ENCODE measurements around the gene SYNE2.
"Not testable (repeated sequence)": the region's sequence is repeated elsewhere in the genome, so short reads cannot be mapped to it uniquely, and the experiment has no call there.

Gene SYNE2

GRCh38 chr14:64193821-64194220, 341.0 kb downstream of the SYNE2 start:
- DNase-seq (ENCODE audit: low read depth) = no peak

DNA sequence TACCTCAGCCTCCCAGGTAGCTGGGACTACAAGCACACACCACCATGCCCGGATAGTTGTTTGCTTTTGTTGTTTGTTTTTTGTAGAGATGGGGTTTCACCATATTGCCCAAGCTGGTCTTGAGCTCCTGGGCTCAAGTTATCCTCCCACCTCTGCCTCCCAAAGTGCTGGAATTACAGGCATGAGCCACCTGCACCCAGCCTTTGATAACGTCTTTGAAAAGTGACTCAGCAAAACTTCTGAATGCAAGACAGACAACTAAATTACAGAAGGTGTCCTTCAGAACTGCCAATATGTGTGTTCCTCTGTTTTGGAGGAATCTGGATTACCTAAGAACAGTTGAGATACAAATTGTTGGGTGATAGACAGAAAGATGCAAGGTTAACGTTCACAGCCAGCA, 341.6 kb downstream of the SYNE2 start:
- DNase-seq (ENCODE audit: low read depth) = no peak

DNA sequence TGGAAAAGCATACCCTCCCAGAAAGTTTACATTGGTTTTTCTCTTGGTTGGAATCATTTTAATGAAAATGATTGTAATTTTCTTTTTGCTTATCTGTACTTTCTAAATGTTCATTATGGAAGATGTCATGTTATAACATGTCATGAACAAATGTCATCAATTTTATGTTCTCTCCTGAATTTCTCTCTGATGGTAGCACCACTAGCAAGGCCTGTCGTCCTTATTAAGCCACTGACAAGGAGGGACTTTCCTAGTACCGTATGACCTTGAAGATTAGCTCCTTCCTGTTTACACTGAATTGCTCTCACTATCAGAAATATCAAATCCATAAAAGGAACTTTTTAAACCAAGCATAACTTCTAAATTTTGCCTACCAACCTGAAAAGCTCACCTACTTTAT, 342.4 kb downstream of the SYNE2 start:
- peak; percentile 37 for DNase-seq (ENCODE audit: low read depth)

DNA sequence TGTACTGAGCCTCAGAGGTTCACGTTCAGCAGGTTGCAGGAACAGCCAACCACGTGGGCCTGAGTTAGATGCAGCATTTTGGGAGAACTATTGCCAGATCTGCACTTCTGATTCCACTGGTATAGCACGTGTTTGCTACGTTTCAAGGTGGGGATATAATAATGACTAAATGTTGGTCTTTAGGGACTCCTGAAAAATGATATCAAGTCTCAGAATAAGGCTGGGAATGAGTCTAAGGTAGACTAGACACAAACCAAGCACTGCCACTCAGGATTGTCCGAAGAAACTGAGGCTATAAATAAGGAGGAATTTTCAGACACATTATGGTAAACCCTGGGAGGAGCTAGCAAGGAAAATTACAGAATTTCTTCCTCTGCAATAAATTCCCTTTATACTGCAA, 343.3 kb downstream of the SYNE2 start:
- no peak for DNase-seq (ENCODE audit: low read depth)

GRCh38 chr14:64196814-64197411, 344.1 kb downstream of the SYNE2 start:
- DNase-seq (ENCODE audit: low read depth) = peak; percentile 61

DNA sequence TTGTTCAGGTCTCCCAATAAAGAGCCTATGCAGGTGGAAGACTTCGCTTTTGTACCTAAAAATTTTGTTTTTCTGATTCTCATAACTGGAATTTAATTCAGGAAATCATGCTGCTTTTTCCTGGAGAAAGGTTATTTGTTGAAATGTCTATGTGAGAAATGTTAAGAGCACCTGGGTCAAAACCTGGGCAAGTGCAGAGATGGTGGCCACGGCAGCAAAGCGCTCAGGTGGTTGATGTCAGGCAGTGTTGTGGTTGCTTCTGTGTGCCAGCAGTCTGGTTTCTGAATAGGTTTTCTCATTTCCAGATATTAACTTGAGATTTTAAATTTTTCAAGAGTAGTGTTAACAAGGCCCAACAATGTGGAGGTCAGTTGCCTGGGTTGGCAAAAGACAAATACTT, 345.2 kb downstream of the SYNE2 start:
- no peak for DNase-seq (ENCODE audit: low read depth)

DNA sequence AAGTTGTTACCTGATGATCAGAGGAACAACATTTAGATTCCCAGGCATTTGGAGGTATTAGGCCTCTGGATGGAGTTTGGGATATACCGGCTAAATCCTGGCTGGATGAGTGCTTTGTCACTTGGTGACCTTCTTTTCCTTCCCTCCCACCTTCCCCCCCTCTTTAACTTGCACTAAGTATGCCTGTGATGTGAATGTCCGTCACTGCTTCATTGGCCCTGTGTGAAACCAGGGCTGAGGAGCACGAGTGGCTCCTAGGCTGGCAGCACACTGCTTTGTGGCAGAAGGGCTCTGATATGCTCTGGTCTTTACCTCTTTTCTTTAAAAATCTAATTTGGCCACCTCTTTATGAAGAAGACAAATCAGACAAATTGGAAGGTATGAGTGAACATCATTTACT, 345.7 kb downstream of the SYNE2 start:
- DNase-seq (ENCODE audit: low read depth) = no peak

- DNase-seq (ENCODE audit: low read depth) = no peak
Measured at GRCh38 chr14:64200170-64200569, 347.4 kb downstream of the SYNE2 start.

- DNase-seq (ENCODE audit: low read depth) = no peak
Measured at GRCh38 chr14:64201296-64201695, 348.5 kb downstream of the SYNE2 start.

GRCh38 chr14:64201921-64202545, 349.2 kb downstream of the SYNE2 start:
- no peak for DNase-seq (ENCODE audit: low read depth)

GRCh38 chr14:64202716-64203115, 349.9 kb downstream of the SYNE2 start:
- DNase-seq (ENCODE audit: low read depth) = no peak

GRCh38 chr14:64203366-64204006, 350.7 kb downstream of the SYNE2 start:
- no peak for DNase-seq (ENCODE audit: low read depth)

- no peak for DNase-seq (ENCODE audit: low read depth)
Measured at GRCh38 chr14:64208261-64208660, 355.5 kb downstream of the SYNE2 start.

- no peak for DNase-seq (ENCODE audit: low read depth)
Measured at GRCh38 chr14:64208981-64209380, 356.2 kb downstream of the SYNE2 start.

GRCh38 chr14:64209444-64210131, 356.8 kb downstream of the SYNE2 start:
- no peak for DNase-seq (ENCODE audit: low read depth)

GRCh38 chr14:64210216-64210615, 357.4 kb downstream of the SYNE2 start:
- DNase-seq (ENCODE audit: low read depth) = no peak

DNA sequence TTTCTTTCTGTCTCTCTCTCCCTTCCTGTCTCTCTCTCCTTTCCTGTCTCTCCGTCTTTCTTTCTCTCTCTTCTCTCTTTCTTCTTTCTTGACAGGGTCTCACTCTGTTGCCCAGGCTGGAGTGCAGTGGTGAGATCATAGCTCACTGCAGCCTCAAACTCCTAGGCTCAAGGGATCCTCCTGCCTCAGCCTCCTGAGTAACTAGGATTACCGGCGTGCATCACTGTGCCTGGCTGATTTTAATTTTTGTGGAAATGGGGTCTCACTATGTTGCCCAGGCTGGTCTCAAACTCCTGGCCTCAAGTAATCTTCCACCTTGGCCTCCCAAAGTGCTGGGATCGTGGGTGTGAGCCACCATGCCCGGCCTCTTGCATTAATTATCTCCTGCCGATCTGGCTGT, 358.1 kb downstream of the SYNE2 start:
- not testable (repeated sequence) for DNase-seq (ENCODE audit: low read depth)

DNA sequence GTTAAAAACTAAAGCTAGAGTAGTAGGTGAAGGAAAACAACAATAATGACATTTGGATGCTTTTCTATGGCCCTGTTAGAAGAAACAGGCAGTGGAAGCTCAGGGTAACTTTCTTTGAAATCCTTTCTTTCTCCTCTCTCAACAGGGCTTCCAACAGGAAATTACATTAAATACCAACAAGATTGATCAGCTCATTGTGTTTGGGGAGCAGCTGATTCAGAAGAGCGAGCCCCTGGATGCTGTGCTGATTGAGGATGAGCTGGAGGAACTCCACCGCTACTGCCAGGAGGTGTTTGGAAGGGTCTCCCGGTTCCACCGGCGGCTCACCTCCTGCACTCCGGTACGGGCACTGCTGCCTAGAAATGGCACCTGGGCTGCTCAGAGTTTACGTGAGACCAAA, 359.9 kb downstream of the SYNE2 start:
- no peak for DNase-seq (ENCODE audit: low read depth)

GRCh38 chr14:64213086-64213485, 360.3 kb downstream of the SYNE2 start:
- DNase-seq (ENCODE audit: low read depth) = no peak

DNA sequence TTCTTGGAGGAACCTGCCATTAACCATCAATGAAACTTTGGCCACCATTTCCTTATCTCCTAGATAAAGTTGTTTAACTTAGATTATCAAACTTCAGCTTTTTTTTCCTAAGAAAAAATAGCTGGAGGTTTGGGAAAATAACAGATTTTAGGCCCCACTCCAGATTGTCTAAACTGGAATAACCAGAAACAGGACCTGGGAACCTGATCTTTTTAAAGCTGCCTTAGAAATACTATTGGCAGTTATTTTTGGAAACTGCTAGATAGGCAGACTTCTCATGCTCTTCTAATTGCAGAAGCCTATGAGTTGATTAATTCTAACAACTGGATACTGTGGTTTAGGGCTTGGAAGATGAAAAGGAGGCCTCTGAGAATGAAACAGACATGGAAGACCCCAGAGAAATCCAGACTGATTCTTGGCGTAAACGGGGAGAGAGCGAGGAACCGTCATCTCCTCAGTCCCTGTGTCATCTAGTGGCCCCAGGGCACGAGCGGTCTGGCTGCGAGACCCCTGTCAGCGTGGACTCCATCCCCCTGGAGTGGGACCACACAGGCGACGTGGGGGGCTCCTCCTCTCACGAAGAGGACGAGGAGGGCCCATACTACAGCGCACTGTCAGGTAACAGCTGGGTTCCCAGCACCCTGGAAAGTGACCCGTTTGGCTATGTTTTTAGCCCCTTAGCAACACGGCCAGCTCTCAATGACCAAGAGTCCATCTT, 361.2 kb downstream of the SYNE2 start:
- no peak for DNase-seq (ENCODE audit: low read depth)

- no peak for DNase-seq (ENCODE audit: low read depth)
Measured at GRCh38 chr14:64215274-64215673, 362.5 kb downstream of the SYNE2 start.

DNA sequence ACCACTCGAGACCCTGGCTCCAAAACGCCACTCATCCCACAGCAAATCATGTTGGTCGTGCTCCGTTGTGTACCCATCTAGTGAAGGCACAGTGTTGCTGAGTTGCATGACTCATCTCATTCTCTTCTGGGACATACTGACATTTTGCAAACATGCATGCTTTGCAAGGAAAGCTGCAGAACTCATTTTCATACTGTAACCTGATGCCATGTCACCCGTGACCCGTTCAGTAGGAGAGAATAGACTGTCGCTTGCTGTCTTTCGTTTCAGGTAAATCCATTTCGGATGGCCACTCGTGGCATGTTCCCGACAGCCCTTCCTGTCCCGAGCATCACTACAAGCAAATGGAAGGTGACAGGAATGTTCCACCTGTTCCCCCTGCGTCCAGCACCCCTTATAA, 363.2 kb downstream of the SYNE2 start:
- DNase-seq (ENCODE audit: low read depth) = peak; percentile 32
